Motor neuron (in vitro differentiated cells): ENCODE measurements around the gene CLDN11. TPM values are rescaled to one million over a fixed set of nuclear protein-coding genes. Genes with fewer than 3 reads are reported as not detected.

ENCODE experiments used
- ATAC-seq, 8 experiments: fragments of 200-7000 bp; cut with Tn5 transposase; replicated peaks in 6 of 8; 2 replicates each; pipeline ENCODE4 v1.8.0; 2021; ENCODE audit warnings: mild to moderate bottlenecking in 8 of 8, moderate library complexity in 8 of 8
- H3K27ac ChIP-seq, 2 donors: fragments of 250-450 bp; sonication (Bioruptor Pico); 2 replicates each; pipeline ENCODE4 v1.9.0; 2021; ENCODE audit warnings: antibody characterized with exemption in 2 of 2, mild to moderate bottlenecking in 2 of 2, moderate library complexity in 1 of 2
- H3K4me1 ChIP-seq, 2 donors: fragments of 250-450 bp; sonication (Bioruptor Pico); replicated peaks in 1 of 2; 2 replicates each; pipeline ENCODE4 v1.6.1; 2021; ENCODE audit warnings: antibody characterized with exemption in 2 of 2, mild to moderate bottlenecking in 2 of 2, moderate library complexity in 1 of 2
- H3K4me3 ChIP-seq, 5 donors: fragments of 250-450 bp; sonication (Bioruptor Pico); 2 replicates each; pipeline ENCODE4 v1.9.0; 2021; ENCODE audit warnings: antibody characterized with exemption in 5 of 5, mild to moderate bottlenecking in 5 of 5, moderate library complexity in 4 of 5
- WGBS, 10 experiments: fragments of 450-650 bp; shearing (Covaris generic); methylation state at CpG; one replicate each; pipeline ENCODE4 v1.0.0; 2022; 5-methylcytosine and 5-hydroxymethylcytosine counted together
- in situ Hi-C, 9 experiments: fragments of 400-800 bp; cut with MboI; loops; one replicate each; pipeline ENCODE4 v1.15.0; 2021; ENCODE audit warnings: low sequenced_read_pairs in 9 of 9, low pct_unique_long_range_greater_than_20kb in 2 of 9; ENCODE audit not compliant: unreplicated experiment in 9 of 9
- total RNA-seq, 8 experiments: library from RNA; unstranded; fragments of 300-600 nt; gene quantifications; 2 replicates each; pipeline versions ENCODE4 v1.2.3 to v1.2.4, GENCODE V29; 2022

Gene CLDN11
- 10 to 100 TPM in 4 of 8 experiments, 1 to 10 TPM in 4; 1.7 to 90.1 (median 14.6) TPM for total RNA-seq

DNA sequence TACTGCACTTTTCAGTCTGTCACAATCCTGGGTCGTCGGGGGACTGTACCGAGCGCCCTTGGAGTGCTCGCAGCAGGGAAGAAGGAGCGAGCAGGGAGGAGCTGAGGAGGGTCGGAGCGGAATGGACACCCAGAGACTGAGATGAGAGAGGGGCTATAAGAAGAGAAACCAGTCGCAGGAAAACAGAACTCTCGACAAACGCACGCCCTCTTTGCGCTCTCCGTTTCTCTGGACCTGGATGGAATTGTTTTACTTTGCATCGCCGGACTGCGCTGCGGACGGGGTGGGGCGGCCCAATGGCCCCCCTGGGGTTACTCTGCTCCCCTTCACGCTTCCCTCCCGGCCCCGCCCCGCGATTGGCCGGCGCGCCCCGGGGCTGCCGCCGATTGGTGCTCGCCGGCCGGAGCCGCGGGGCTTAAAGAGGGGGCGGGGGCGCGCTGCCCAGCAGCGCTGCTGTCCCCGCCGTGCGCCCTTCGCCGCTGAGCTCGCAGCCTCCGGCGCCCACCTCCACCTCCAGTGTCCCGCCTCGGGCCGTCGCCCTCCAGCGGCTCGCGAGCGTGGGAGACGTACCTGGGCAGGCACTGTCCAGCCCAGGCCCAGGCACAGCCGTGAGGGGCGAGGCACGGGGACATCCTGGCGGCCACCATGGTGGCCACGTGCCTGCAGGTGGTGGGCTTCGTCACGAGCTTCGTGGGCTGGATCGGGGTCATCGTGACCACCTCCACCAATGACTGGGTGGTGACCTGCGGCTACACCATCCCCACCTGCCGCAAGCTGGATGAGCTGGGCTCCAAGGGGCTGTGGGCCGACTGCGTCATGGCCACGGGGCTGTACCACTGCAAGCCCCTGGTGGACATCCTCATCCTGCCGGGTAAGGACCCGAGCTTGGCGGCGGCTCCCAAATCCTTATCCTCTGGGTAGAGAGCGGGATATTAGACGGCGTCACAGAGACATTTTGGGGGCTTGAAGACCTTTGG lies at the start of gene CLDN11:
TSS of gene CLDN11 (plus strand) at position 447 of the 977 bp plus-strand sequence. CDS start at position 646, 199 bp downstream.
- peak; percentile 43 to 91 (median 82) for ATAC-seq
- peak within 1 kb of the TSS; percentile 35 to 54 (median 38) for H3K4me3 ChIP-seq
- 0 to 6% (median 3%) methylated on average over 2 to 18 of the region's 79 CpGs; no CpG with 5 or more reads in 6 of the 10 experiments for WGBS, 10 experiments
- in situ Hi-C loops, result loop anchor here in 8 of 9 experiments (10.0 to 25.0 kb wide), 3 partner anchors 386 to 396 kb away; no protein-coding TSS in a partner anchor
- no peak within 1 kb of the TSS for H3K27ac ChIP-seq
- peaks cover 0 to 6% of the 10 kb centered on the region in 2 donors for H3K4me1 ChIP-seq

- in situ Hi-C loops, result loop anchor here in 1 of 9 experiments (25.0 kb wide), 1 partner anchor 182 kb away; the partner anchor contains the start of gene PHC3
Measured at GRCh38 chr3:170368921-170369320, 49.7 kb upstream of the CLDN11 start.

GRCh38 chr3:170372190-170372879 lies 46.3 kb upstream of the CLDN11 start:
- H3K4me1 ChIP-seq, result peaks cover 4 to 27% of the 10 kb centered on the region in 2 donors
- no peak overlapping the region for H3K4me3 ChIP-seq
- ATAC-seq, result peak in 3 of 8 experiments; percentile 25 to 36 (median 30)
- H3K27ac ChIP-seq, result peak overlapping the region in 1 of 2 donors; percentile 1
- in situ Hi-C loops, result loop anchor here in 1 of 9 experiments (25.0 kb wide), 1 partner anchor 185 kb away; the partner anchor contains the start of gene PHC3
- 17 to 100% (median 60%) methylated on average over 1 to 2 of the region's 2 CpGs for WGBS, 10 experiments

More at GRCh38 chr3:170368921-170369320, 49.7 kb upstream of the CLDN11 start:
- peaks cover 10 to 28% of the 10 kb centered on the region in 2 donors for H3K4me1 ChIP-seq
- H3K27ac ChIP-seq, result no peak overlapping the region
- no peak overlapping the region for H3K4me3 ChIP-seq
- 56 to 100% (median 76%) methylated on average over 1 to 2 of the region's 2 CpGs; no CpG with 5 or more reads in 2 of the 10 experiments for WGBS, 10 experiments
- no peak for ATAC-seq

- Histone ChIP-seq H3K27ac (no peak overlapping the region), H3K4me3 (no peak overlapping the region), H3K4me1 (no peaks in the 10 kb centered on the region)
- 75 to 100% (median 80%) methylated on average over 1 of the region's 1 CpG; no CpG with 5 or more reads in 5 of the 10 experiments for WGBS, 10 experiments
- no peak for ATAC-seq
- in situ Hi-C loops, result no loop called here
Measured at GRCh38 chr3:170383567-170383966, 35.1 kb upstream of the CLDN11 start.

DNA sequence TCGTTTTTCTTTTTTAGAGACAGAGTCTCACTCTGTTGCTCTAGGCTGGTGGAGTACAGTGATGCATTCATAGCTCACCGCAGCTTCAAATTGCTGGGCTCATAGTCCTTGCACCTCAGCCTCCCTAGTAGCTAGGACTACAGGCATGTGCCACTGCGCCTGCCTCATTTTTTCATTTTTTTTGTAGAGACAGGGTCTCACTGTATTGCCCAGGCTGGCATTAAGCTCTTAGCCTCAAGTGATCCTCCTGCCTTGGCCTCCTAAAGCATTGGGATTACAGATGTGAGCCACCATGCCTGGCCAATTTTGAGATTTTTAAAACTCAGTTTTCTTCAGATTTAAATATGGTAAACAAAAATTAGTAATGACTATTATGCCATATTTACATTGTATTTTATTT lies 32.2 kb upstream of the CLDN11 start:
- Histone ChIP-seq H3K4me1 (no peaks in the 10 kb centered on the region), H3K27ac (no peak overlapping the region), H3K4me3 (no peak overlapping the region)
- in situ Hi-C loops, result no loop called here
- no peak for ATAC-seq
- 70 to 100% (median 89%) methylated on average over 1 to 3 of the region's 3 CpGs; no CpG with 5 or more reads in 5 of the 10 experiments for WGBS, 10 experiments

- no peak overlapping the region for H3K4me3 ChIP-seq
- ATAC-seq, result peak in 2 of 8 experiments; percentile 52 to 75
- H3K27ac ChIP-seq, result no peak overlapping the region
- no peaks in the 10 kb centered on the region for H3K4me1 ChIP-seq
- in situ Hi-C loops, result no loop called here
Measured at GRCh38 chr3:170387950-170388349, 30.7 kb upstream of the CLDN11 start.

GRCh38 chr3:170391108-170391507 lies 27.6 kb upstream of the CLDN11 start:
- WGBS, 10 experiments, result 92 to 100% (median 100%) methylated on average over 1 to 4 of the region's 4 CpGs; no CpG with 5 or more reads in 2 of the 10 experiments
- Histone ChIP-seq H3K27ac (no peak overlapping the region), H3K4me3 (no peak overlapping the region), H3K4me1 (no peaks in the 10 kb centered on the region)
- in situ Hi-C loops, result no loop called here
- no peak for ATAC-seq

DNA sequence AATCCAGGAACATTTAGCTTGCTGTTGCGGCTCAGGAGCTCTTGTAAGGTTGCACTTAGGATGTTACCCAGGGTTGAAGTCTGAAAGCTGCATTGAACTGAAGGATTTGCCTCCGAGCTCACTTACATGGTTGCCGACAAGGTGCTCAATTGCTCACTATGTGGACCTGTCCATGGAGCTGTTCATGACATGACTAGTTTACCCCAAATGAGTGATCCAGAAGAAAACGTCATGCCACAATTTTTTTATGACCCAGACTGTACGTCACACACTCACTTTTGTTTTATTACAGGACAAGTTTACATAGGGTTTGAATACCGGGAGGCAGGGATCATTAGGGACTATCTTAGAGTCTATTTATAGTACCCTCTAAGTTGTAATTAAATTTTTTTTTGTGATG lies 21.0 kb upstream of the CLDN11 start:
- no peak overlapping the region for H3K27ac ChIP-seq
- WGBS, 10 experiments, result 84 to 100% (median 91%) methylated on average over 1 to 6 of the region's 6 CpGs; no CpG with 5 or more reads in 2 of the 10 experiments
- in situ Hi-C loops, result no loop called here
- H3K4me3 ChIP-seq, result no peak overlapping the region
- H3K4me1 ChIP-seq, result no peaks in the 10 kb centered on the region
- ATAC-seq, result no peak

- in situ Hi-C loops, result loop anchor here in 5 of 9 experiments (25.0 kb wide), 1 partner anchor 407 kb away; no protein-coding TSS in a partner anchor
- H3K4me3 ChIP-seq, result no peak overlapping the region
- no peak overlapping the region for H3K27ac ChIP-seq
- no peaks in the 10 kb centered on the region for H3K4me1 ChIP-seq
- no peak for ATAC-seq
Measured at GRCh38 chr3:170405101-170405500, 13.6 kb upstream of the CLDN11 start.

DNA sequence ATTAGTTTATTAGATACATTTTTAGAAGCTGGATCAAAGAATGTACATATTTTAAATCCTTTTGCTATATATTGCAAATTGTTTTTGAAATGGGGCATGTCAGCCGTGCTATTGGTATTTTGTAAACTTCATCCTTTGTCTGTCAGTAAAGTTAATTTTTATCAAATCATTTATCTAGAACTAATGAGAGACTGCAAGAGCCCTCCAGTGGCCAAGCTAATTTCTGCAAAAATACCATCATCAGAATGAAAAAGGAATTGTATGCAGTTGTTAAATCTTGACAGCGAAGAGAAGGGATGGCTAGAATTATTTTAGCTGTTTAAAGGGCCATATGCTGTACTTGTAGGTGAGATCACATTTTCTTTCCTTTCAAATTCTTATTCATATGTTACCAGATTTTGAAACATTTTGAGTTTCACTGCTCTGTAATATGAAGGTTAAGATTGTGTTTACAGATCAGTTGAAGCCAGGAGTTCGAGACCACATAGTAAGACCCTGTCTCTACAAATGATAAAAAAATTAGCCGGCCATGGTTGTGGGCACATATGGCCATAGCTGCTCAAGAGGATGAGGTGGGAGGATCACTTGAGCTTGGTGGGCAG lies 8.1 kb upstream of the CLDN11 start:
- Histone ChIP-seq H3K4me1 (no peaks in the 10 kb centered on the region), H3K4me3 (no peak overlapping the region), H3K27ac (no peak overlapping the region)
- no peak for ATAC-seq
- in situ Hi-C loops, result loop anchor here in 8 of 9 experiments (10.0 to 25.0 kb wide), 3 partner anchors 394 to 404 kb away; no protein-coding TSS in a partner anchor
- 35 to 74% (median 50%) methylated on average over 1 to 4 of the region's 4 CpGs for WGBS, 10 experiments

DNA sequence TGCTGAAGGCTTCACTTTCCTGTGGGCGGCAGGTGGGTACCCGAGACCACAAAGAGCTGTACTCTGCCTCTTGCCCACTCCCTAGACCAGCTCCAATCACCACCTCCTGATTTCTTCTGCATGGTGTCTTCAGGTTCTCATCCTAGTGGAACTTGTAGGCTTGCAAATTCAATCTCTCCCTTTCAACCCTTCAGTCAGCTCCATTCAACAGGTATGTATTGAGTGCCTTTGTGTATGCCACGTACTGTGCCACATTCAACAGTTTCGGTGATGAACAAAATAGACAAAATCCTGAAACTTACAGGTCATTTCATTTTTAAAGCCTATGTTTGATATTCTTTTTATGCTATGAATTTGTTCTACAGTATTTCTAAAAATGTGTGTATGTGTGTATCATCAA lies 5.4 kb upstream of the CLDN11 start:
- H3K27ac ChIP-seq, result no peak overlapping the region
- in situ Hi-C loops, result loop anchor here in 8 of 9 experiments (10.0 to 25.0 kb wide), 3 partner anchors 392 to 402 kb away; no protein-coding TSS in a partner anchor
- 90 to 100% (median 100%) methylated on average over 1 to 3 of the region's 4 CpGs; no CpG with 5 or more reads in 3 of the 10 experiments for WGBS, 10 experiments
- H3K4me1 ChIP-seq, result no peaks in the 10 kb centered on the region
- no peak for ATAC-seq
- no peak overlapping the region for H3K4me3 ChIP-seq

DNA sequence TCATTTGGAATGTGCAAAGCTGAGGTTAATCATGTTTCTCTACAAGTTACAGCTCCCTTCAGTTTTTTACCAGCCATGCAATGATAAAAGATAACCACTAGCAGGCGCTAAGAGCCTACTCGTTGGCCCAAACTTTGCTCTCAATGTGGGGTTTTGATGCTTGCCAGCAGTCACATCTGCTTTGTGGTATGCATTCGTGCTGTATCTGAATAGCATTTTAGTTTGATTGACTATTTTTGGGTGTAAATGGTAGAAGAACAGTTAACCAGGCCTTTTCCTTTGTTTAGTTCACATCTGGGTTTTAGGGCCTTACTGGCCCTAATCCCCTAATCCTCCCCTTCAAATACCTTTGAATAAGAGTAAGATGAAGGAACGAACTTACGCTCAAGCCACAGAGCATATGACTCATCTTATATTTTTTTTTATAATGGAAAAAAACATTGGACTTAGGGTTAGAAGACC lies 4.4 kb upstream of the CLDN11 start:
- WGBS, 10 experiments, result 0 to 100% (median 13%) methylated on average over 1 to 5 of the region's 5 CpGs
- ATAC-seq, result peak in 6 of 8 experiments; percentile 17 to 66 (median 57)
- Histone ChIP-seq H3K4me1 (no peaks in the 10 kb centered on the region), H3K4me3 (no peak overlapping the region), H3K27ac (no peak overlapping the region)
- in situ Hi-C loops, result loop anchor here in 8 of 9 experiments (10.0 to 25.0 kb wide), 3 partner anchors 391 to 401 kb away; no protein-coding TSS in a partner anchor
